EL (cell line): Measurements from ENCODE around the gene CUEDC1.

Experiments used
- DNase-seq: peaks from one replicate; pipeline ENCODE4 v3.0.0-alpha.2; 2016

The CUEDC1 gene

DNA sequence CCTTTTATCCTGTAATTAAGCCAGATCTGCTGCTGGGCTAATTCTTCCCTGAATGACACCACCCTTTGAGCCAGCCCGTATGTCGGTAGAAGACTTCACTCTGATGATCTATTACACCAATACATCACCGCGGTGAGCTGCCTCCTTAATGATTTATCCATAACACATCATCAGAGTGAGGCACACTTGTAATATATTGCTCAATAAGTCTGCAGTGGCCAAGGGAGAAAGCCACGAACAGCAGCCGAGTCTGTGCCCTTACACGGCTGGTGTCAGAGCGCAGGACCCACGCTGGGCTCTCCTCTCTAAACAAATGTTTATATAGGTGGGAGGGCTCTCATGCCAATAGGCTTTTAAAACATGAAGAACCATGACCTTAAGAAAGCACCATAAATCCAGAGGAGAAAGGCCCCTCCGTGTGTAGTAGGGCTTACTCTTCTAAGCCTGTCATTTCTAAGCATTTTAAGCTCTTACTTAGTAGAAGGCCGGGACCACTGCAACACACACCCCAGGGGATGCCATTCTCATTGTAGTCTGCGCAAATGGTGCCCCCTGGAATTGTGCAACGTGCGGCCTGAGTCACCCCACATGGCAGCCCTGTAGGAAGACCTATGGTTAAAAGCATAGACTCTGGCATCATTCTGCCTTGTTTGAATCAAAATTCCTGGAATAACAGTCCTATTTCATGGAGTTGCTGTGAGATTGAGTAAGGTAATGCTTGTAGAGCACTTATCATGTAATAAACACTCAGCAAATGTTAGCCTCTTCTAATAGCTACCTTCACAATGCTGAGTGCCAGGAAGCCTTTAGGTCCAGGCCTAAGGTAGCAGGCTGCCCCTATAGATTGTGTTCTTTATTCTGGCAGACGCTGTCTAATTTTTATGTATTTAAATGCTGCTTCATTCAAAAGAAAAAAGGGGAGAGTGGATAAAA lies 131.5 kb downstream of the CUEDC1 start:
- no peak for DNase-seq

- no peak for DNase-seq
These were observed 135.3 kb downstream of the CUEDC1 start for GRCh38 chr17:57819867-57820266.

- no peak for DNase-seq
These were observed 135.9 kb downstream of the CUEDC1 start for GRCh38 chr17:57819285-57819684.

GRCh38 chr17:57818066-57818465 lies 137.1 kb downstream of the CUEDC1 start:
- no peak for DNase-seq

DNA sequence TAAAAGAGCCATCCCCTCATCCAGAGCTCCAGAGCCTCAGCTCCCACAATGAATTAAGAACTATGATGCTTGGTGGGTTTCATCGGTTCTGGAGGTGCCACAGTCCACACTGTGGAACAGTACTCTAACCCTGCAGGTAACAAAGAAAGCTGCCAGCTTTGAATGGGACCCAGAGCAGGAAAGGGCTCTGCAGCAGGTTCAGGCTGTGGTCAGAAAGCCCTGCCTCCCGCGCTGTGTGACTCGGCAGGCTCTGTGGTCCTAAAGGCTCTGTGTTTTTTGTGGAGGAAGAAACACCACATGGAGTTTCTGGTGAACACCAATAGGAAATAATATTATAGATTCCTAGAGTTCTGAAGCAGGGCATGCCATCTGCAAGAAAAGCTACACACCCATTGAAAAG lies 137.9 kb downstream of the CUEDC1 start:
- no peak for DNase-seq

GRCh38 chr17:57814421-57814820 lies 140.8 kb downstream of the CUEDC1 start:
- no peak for DNase-seq

DNA sequence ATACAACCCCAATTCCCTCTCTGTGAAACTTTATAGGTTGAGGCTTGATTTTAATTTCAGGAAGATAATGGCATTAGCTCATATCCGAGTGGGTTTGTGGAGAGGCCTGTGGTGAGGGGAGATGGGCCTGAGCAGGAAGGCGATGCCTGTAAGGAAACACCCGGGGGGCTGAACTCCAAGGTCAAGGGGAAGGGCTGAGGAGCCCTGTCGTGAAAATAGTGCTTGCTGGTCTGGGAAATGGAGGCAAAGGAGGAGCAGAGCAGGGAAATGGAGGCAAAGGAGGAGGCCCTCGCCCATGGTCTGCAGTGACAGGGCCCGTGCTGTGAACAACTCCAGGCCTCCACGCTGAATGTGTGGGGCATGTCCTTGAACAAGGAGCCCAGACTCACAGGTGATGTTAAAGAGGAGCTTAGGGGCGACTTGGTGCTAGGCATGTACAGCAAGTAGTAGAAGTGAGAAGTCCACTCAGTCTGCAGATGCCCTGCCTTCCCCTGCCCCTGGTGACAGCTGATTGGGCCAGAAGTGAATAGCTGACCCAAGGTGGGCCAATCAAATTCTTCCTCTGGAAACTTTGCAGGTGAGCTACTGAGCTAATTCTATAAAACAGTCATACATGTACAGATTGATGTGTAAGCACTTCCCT lies 143.5 kb downstream of the CUEDC1 start:
- DNase-seq, result no peak
